GM21825 (cell line): ENCODE results near the gene SERPINB6.
"Not testable (repeated sequence)": the region's sequence is repeated elsewhere in the genome, so short reads cannot be mapped to it uniquely, and the experiment has no call there.

Experiments used
- ATAC-seq: cut with Tn5 transposase; IDR thresholded peaks from one replicate; pipeline ENCODE4 v1.9.1; 2021; ENCODE audit warnings: mild to moderate bottlenecking, moderate library complexity; ENCODE audit not compliant: unreplicated experiment

Gene SERPINB6

DNA sequence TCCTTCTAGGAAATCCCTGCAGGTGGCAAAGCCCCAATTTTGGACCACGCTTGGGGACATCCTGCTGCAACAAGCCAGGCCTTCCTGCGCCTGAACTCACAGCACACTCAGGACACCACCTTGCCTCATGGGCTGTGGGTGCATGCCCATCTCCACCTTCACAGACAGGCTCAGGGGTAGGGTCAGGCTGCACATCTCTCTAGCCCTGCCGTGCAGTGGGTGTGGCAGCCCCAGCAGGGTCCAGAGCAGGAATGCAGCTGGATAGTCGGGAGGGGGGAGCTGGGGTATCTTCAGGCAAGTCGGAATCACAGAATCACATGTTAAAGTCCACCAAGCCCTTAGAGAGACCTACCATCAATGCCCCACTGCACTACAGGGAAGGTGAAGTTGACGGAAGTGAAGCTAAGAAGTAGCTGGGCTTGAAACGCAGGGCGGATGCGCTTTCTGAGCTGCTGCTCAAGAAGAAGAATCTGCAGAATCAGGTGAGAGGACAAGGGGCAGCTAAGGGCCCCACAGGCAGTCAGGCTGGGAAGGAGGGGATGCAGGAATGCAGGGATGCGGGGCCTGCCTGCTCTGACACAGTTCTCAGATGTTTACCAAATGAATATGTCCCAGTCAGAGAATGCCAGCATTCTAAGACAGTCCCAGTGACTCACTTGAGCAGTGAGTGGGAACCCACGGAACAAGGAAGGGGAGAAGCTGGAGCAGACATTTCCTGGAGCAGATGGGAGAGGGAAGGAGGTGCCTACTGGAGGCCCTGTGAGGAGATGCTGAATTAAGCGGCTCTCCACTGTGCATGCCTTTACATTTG, 11.3 kb downstream of the SERPINB6 start:
- no peak for ATAC-seq

GRCh38 chr6:2958776-2959175, 12.6 kb downstream of the SERPINB6 start:
- ATAC-seq, result no peak

- ATAC-seq, result no peak
Observed at GRCh38 chr6:2958331-2958711, 13.0 kb downstream of the SERPINB6 start.

- no peak for ATAC-seq
Observed at GRCh38 chr6:2957696-2958330, 13.6 kb downstream of the SERPINB6 start.

- ATAC-seq, result no peak
Observed at GRCh38 chr6:2956930-2957685, 14.3 kb downstream of the SERPINB6 start.

DNA sequence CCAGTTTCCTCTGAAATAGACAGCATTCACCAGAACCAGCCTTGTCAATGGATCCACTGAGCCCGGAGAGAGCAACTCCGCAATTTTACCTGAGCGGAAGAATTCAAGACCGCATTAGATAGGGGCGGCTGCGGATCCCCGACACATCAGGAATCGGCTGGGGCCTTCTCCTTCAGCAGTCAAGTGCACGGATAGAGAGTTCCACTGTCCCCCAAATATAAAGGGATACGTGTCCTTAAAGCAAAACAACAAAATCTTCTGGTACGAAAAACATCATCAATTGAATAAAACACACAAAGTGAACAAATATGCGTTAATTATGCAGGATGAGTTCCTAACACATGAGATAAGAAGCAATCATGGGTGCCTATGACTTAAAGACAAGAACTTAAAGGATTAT, 18.3 kb downstream of the SERPINB6 start:
- ATAC-seq, result no peak

DNA sequence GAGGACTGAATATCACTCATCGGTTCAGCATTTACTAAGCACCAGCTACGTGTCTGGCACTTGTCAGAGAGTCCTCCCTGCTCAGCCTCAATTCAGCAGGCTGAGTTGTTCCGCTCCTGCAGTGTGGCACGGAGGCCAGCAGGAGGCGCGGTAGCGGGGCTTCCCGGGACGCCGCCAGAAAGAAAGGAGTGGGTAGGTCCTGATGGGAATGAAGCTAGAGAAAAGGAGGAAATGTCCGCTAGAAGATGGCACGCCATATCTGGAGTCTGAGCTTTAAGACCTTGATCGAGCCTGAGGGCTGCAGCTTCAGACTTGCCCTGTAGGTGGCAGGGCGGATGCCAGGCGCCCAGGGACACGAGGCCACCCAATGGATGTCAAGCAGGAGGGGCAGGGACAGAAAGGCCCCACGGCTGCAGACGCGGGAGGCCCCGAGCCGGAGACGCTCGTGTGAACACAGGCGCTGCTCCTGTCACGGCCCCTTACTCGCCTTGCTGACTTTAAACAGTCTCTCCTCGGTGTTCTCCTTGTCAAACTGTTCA, 18.7 kb downstream of the SERPINB6 start:
- ATAC-seq, result peak; percentile 73

GRCh38 chr6:2951728-2952127, 19.6 kb downstream of the SERPINB6 start:
- ATAC-seq, result no peak

DNA sequence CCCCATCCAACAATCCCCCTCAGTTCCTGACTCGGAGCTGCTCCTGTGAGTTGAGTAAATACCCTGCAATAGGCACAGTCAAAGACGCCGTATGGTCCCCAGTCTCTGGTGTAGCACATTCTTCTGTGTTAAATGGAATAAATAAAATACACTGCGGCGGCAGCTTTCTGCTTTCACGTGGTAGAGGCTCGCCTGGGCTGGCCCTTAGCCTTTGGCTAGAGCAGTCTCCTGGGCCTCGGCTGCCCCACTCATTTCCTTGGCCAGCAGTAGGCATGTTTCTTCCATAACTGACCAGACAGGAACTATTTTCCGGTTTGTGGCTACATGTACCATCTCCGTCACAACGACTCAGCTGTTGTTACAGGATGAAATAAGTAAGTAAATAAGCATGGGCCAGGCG, 20.7 kb downstream of the SERPINB6 start:
- no peak for ATAC-seq

GRCh38 chr6:2949536-2950083, 21.8 kb downstream of the SERPINB6 start:
- no peak for ATAC-seq

GRCh38 chr6:2949121-2949520, 22.2 kb downstream of the SERPINB6 start:
- ATAC-seq, result no peak

DNA sequence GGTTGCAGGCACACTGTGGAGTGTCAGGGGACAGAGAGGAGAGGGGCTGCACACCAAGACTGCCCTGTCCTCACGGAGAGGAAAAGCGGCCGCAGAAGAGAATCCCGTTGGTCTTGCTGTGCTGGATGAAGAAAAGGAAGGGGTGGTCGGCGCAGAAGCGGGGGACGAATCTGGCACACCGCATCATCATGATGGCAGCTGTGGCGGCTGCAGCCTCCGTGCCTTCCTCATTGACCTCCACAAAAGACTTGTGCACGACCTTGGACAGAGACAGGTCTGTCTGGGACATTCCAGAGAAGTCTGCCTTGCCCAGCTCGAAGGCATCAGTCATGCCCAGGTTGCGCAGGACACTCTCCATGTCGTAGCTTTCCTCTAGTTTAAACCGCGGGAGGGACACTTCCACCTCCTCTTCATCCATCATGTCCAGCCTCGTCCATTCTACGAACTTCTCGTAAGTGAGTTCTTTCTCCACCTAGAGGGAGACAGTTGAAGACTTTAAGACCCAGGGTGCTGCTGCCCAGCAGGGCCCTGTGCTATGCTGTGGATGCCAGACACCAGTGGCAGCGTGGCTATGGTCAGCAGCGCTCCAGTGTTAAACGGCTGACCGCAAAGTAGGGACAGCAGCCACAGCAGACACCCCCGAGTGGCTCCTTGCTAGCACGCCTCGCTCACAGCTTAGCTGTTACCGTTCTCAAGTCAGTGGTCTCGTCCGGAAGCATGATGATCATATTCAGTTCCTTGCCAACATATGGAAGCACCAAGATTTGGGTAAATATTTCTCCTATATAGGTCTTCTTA, 22.9 kb downstream of the SERPINB6 start:
- no peak for ATAC-seq

DNA sequence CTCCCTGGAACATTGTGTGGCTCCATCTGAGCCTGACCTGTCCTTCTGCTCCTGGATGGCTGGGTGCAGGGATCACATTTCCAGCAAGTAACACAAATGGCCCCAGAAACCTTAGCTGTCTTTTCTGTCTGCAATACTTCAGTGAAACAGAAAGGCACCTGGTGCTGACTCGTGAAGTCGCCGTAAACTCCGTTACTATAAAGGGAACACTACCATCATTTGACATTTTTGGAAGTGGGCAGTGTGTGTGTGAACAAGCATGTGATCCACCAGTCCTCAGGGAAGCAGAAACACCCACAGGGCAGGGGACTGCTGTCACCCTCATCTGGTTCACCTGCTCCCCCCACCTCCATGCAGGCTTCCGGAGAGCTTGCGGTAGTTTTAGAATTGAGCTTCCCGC, 23.9 kb downstream of the SERPINB6 start:
- no peak for ATAC-seq

- ATAC-seq, result no peak
Observed at GRCh38 chr6:2945153-2945452, 26.3 kb downstream of the SERPINB6 start.

- no peak for ATAC-seq
Observed at GRCh38 chr6:2944405-2945152, 26.8 kb downstream of the SERPINB6 start.

DNA sequence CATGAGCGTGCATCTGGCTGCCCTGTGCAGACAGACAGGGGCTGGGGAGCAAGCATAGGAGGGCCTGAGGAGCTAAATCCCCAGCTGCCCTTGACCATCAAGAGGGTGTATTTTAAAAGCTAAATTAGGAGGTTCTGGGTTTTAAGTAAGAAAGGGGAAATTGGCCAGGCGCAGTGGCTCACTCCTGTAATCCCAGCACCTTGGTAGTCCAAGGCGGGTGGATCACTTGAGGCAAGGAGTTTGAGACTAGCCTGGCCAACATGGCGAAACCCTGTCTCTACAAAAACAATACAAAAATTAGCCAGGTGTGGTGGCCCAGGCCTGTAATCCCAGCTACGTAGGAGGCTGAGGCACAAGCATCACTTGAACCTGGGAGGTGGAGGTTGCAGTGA, 27.8 kb downstream of the SERPINB6 start:
- ATAC-seq, result no peak

- ATAC-seq, result no peak
Observed at GRCh38 chr6:2942914-2943563, 28.3 kb downstream of the SERPINB6 start.

- not testable (repeated sequence) for ATAC-seq
Observed at GRCh38 chr6:2942116-2942515, 29.3 kb downstream of the SERPINB6 start.

DNA sequence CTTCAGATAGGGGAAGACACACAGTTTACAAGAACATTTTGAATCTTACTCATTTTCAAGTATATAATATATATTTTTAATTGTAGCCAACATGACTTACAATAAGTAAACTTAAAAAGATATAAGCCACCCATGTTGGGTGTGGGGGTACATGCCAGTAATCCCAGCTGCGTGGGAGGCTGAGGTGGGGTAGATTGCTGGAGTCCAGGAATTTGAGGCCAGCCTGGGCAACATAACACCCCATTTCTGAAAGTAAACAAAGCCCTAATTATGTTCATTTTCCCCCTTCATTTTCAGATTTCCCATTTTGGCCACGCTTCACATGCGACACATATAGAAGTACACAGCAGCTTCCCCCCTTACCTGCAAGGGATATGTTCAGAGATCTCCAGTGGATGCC, 30.5 kb downstream of the SERPINB6 start:
- no peak for ATAC-seq
